PC-9 (cell line): Measurements from ENCODE around the gene HUS1. TPM values are rescaled to one million over a fixed set of nuclear protein-coding genes. Genes with fewer than 3 reads are reported as not detected.

Source experiments
- BruUV-seq: library from RNA; stranded (reverse); fragments of 400-500 nt; replicated peaks from 2 replicates; lab custom pipeline; 2021; lab: Mats Ljungman, UMichigan
- CTCF ChIA-PET: fragments of 300-600 bp; sonication (Branson Sonifier 250); formaldehyde crosslinking; loops from one replicate; lab custom pipeline; 2022; ENCODE audit warnings: antibody characterized with exemption; lab: Charles Lee
- POLR2A ChIA-PET: fragments of 300-600 bp; sonication (Branson Sonifier 250); formaldehyde crosslinking; loops from one replicate; lab custom pipeline; 2022; ENCODE audit warnings: antibody characterized with exemption; ENCODE audit not compliant: unreplicated experiment; lab: Charles Lee
- DNase-seq, 2 experiments: peaks; one replicate each; pipeline versions ENCODE4 v3.0.0 to v3.0.0-alpha.2; 2015 to 2022; ENCODE audit warnings: mixed read lengths in 1 of 2
- H2AFZ ChIP-seq: fragments of 200-600 bp; sonication (generic); 2 replicates; pipeline ENCODE4 v1.8.1; 2017; ENCODE audit warnings: antibody characterized with exemption
- H3F3A ChIP-seq: fragments of 200-600 bp; sonication (generic); 2 replicates; pipeline ENCODE4 v1.8.1; 2017; ENCODE audit warnings: antibody characterized with exemption, mild to moderate bottlenecking, low read depth; ENCODE audit not compliant: insufficient read depth
- H3K27ac ChIP-seq: fragments of 200-600 bp; sonication (generic); 2 replicates; pipeline ENCODE4 v1.6.1; 2016; ENCODE audit warnings: mixed run types
- H3K27me3 ChIP-seq: fragments of 200-600 bp; sonication (generic); 2 replicates; pipeline ENCODE4 v1.6.1; 2016; ENCODE audit warnings: low read depth, mixed run types; ENCODE audit not compliant: insufficient read depth
- H3K36me3 ChIP-seq: fragments of 200-600 bp; sonication (generic); 2 replicates; pipeline ENCODE4 v1.6.1; 2016; ENCODE audit warnings: low read depth, mixed run types
- H3K4me1 ChIP-seq: fragments of 200-600 bp; sonication (generic); replicated peaks from 2 replicates; pipeline ENCODE4 v1.6.1; 2016; ENCODE audit warnings: mixed run types; ENCODE audit not compliant: insufficient read depth
- H3K4me2 ChIP-seq: fragments of 200-600 bp; sonication (generic); 2 replicates; pipeline ENCODE4 v1.6.1; 2017; ENCODE audit warnings: mixed run types
- H3K4me3 ChIP-seq: fragments of 200-600 bp; sonication (generic); 2 replicates; pipeline ENCODE4 v1.6.1; 2016; ENCODE audit warnings: mixed run types
- H3K79me2 ChIP-seq: fragments of 200-600 bp; sonication (generic); 2 replicates; pipeline ENCODE4 v1.6.1; 2017; ENCODE audit warnings: low read depth, mixed run types
- H3K9me2 ChIP-seq: fragments of 200-600 bp; sonication (generic); 2 replicates; pipeline ENCODE4 v1.8.1; 2017; ENCODE audit warnings: mild to moderate bottlenecking; ENCODE audit not compliant: insufficient read depth
- H3K9me3 ChIP-seq: fragments of 200-600 bp; sonication (generic); 2 replicates; pipeline ENCODE4 v1.8.1; 2016; ENCODE audit warnings: low read depth; ENCODE audit not compliant: insufficient read depth
- H4K20me1 ChIP-seq: fragments of 200-600 bp; sonication (generic); 2 replicates; pipeline ENCODE4 v1.8.1; 2017; ENCODE audit not compliant: insufficient read depth
- CTCF ChIP-seq: fragments of 200-600 bp; sonication (generic); conservative IDR thresholded peaks from 2 replicates; pipeline ENCODE4 v1.6.1; 2017; ENCODE audit warnings: mixed run types, antibody characterized with exemption, mild to moderate bottlenecking, moderate library complexity
- EZH2 ChIP-seq: fragments of 200-600 bp; sonication (generic); IDR thresholded peaks from 2 replicates; pipeline ENCODE4 v1.8.0; 2017; ENCODE audit warnings: antibody characterized with exemption, low read depth
- intact Hi-C: fragments of 100-400 bp; cut with micrococcal nuclease; formaldehyde crosslinking; loops from one replicate; pipeline ENCODE4 v1.10.0; 2022; ENCODE audit not compliant: unreplicated experiment
- total RNA-seq: library from RNA; stranded (reverse); gene quantifications from 2 replicates; pipeline ENCODE4 v1.2.3, GENCODE V29; 2021

Gene HUS1
- total RNA-seq, 1 experiment from 2014 or later = 43.5 TPM

DNA sequence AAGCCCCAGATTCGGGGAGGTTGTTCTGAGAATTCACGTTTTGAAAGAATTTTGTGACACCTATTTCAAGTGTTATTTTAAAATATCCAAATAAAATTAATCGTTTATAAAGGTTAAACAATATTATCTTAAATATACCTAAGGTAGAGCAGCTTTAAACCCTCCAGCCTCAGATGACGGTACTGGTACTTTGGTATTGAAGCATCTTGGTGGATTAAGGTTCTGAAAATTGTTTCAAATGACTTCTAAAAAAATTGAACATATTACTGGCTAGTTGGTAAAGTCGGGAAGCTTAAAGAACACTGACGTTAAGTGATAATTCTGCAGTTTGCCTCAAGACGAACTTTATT is 392 bp upstream of the HUS1 start:
- POLR2A ChIA-PET = no interaction called here
- Histone ChIP-seq H3K9me2 (no peaks in the 10 kb centered on the region), H3K4me3 (peak overlapping the region; percentile 89; the same call in 1 of the 2 replicates), H3K9me3 (no peaks in the 10 kb centered on the region), H3K27ac (0 out of 2 replicates have a peak overlapping the region, but pooled peaks have one; percentile 71), H3K36me3 (peaks cover 25% of the 10 kb centered on the region), H3K27me3 (no peaks in the 10 kb centered on the region), H4K20me1 (no peaks in the 10 kb centered on the region), H3K4me1 (peaks cover 11% of the 10 kb centered on the region), H3K4me2 (peak overlapping the region; percentile 99), H2AFZ (peak overlapping the region; percentile 72), H3K79me2 (peaks cover 22% of the 10 kb centered on the region), H3F3A (peaks cover 23% of the 10 kb centered on the region)
- TF ChIP-seq CTCF = no peak
- TF ChIP-seq EZH2 = no peak
- DNase-seq = no peak
- intact Hi-C loops = loop anchor here (1.0 kb wide), 2 partner anchors 110 to 130 kb away; no protein-coding TSS in a partner anchor
- BruUV-seq = no TSS peak
- CTCF ChIA-PET = no interaction called here

DNA sequence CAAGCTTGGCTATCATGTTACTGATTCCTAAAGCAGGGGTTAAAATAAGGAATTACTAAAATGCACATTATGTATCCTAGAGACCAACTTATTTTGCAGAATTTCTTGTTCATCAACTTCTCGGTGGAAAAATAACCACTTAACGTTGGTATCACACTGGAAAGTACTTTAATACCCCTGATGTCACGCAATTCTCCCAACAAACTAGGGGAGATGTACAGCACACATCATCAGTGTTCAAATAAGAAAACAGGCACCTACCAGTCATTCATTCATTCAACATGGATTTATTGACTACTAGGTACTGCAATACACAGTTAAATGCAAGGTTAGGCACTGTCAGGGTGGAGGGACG is 648 bp downstream of the HUS1 start:
- Histone ChIP-seq H2AFZ (peak overlapping the region; percentile 72), H3K79me2 (peaks cover 22% of the 10 kb centered on the region), H3K36me3 (peaks cover 35% of the 10 kb centered on the region), H3K9me3 (no peaks in the 10 kb centered on the region), H4K20me1 (no peaks in the 10 kb centered on the region), H3K9me2 (no peaks in the 10 kb centered on the region), H3F3A (peaks cover 23% of the 10 kb centered on the region), H3K27me3 (no peaks in the 10 kb centered on the region), H3K27ac (peak overlapping the region; percentile 71), H3K4me1 (peaks cover 11% of the 10 kb centered on the region), H3K4me2 (peak overlapping the region; percentile 99), H3K4me3 (peak overlapping the region; percentile 89)
- ChIA-PET POLR2A (no interaction called here), CTCF (no interaction called here)
- no TSS peak for BruUV-seq
- intact Hi-C loops = loop anchor here (1.0 kb wide), 2 partner anchors 112 to 132 kb away; no protein-coding TSS in a partner anchor
- no peak for TF ChIP-seq EZH2
- TF ChIP-seq CTCF = no peak
- DNase-seq = no peak

GRCh38 chr7:47973739-47974138 is 5.7 kb downstream of the HUS1 start:
- Histone ChIP-seq H3K9me2 (no peaks in the 10 kb centered on the region), H3K27me3 (no peaks in the 10 kb centered on the region), H3F3A (peaks cover 9% of the 10 kb centered on the region; the same call in 1 of the 2 replicates), H3K27ac (no peak overlapping the region), H4K20me1 (no peaks in the 10 kb centered on the region), H3K4me3 (no peak overlapping the region), H3K9me3 (no peaks in the 10 kb centered on the region), H2AFZ (no peak overlapping the region), H3K36me3 (peaks cover 59% of the 10 kb centered on the region), H3K79me2 (peaks cover 20% of the 10 kb centered on the region), H3K4me1 (peaks cover 20% of the 10 kb centered on the region), H3K4me2 (no peak overlapping the region)
- intact Hi-C loops = no loop called here
- no peak for DNase-seq
- ChIA-PET CTCF (no interaction called here), POLR2A (no interaction called here)
- TF ChIP-seq CTCF = no peak
- BruUV-seq = no TSS peak
